Activated gamma-delta T cell treated with anti-CD3 and anti-CD28 coated beads, Interleukin-2, amount 50 U/mL, for 16 hours (primary cell): ENCODE results near the gene PLA2G4D.

ENCODE experiments used
- DNase-seq: peaks from one replicate; pipeline ENCODE4 v3.0.0-alpha.2; 2020; ENCODE audit warnings: low read depth

The PLA2G4D gene

DNA sequence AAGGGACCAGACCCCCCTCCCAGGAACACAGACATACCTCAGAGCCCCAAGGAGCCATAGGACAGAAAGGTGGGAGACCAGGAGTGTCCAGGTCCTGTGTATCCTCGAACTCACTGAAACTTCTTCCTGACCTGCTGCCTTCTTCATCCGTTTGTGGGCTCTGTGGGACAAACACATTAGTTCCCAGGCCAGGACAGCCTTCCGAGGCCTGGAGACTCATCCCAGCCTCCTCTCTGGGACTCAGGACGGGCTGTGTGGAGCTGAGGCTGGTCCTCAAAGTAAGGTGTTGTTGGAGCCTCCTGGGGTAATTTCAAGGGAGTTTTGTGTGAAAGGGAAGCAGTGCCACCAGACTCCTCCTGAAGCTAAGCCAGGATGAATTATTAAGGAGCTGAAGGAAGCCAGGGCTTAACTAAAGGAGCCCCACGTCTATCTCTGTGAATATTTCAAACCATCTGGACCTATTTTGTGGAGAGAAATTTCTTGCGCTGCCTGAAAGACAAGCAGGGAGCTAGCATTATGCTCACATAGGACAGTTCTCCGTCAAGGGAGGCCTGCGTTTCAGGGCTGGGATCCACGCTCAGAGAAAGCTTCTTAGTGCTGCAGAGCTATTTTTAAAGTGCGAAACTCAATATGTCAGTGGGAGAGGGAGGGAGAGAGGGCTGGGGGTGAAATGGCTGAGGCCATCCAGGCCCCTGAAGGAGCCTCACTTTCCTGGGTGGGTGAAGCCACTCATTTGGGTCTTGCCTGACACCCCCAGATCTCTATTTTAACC is 43.7 kb downstream of the PLA2G4D start:
- no peak for DNase-seq

DNA sequence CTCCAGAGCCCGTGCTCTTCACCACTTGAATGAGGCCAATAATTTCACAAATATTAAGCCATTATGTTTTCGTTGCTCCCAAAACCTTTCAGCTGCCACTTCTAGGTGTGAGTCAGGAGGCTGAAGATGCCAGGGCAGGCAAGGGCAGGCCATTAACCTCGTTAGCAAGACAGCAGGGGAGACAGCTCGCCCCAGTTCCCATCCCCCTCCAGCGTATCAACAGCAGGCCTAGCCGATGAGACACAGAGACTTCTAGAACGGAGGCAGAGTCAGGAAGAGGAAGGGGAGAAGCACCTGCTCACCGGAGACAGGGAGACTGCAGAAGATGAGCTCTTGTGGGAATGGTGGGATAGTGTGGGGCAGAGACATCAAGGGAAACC is 45.6 kb downstream of the PLA2G4D start:
- DNase-seq, result no peak

DNA sequence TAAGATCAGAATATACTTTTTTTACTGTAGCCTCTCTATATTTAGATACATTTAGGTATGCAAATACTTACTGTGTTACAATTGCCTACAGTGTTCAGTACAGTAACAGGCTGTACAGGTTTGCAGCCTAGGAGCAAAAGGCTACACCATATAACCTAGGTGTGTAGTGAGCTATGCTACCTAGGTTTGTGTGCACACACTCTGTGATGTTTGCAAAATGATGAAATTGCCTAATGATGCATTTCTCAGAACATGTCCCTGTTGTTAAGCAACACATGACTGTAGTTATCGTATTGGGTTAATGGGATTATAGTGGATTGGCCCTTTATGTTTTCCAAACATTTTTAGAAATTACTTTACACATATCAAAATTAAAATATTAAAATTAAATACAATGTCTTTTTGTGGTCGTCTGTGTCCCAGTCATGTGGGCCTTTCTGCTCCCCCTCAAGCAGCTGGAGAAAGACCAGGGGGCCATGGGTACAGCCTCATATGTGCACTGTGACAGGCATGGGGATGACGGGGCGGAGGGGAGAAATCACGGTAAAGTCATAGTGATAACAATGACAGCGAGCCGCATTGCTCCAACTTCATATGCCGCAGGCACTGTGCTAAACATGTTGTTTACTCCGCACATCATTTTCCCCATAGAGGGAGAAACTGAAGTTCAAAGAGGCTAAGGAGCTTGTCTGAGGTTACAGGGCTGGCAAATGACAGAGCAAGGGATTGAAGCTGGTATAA is 46.1 kb downstream of the PLA2G4D start:
- no peak for DNase-seq

DNA sequence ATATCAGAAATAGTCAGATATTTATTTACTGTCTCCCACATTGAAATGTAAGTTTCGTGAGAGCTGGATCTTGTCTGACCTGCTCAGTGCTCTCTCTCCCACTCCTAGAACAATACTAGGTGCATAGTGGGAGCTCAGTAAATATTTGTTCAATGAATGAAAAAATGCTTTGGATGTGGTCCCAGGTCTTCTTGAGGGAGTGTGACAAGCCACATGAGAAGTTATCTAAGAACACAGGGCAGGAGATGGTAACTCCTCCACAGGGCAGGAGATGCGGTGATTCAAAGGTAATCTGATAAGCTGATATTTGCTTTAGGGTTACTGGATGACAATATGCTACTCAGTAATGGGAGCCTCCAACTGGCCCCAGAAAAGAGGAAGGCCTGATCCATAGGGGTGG is 47.8 kb downstream of the PLA2G4D start:
- no peak for DNase-seq

DNA sequence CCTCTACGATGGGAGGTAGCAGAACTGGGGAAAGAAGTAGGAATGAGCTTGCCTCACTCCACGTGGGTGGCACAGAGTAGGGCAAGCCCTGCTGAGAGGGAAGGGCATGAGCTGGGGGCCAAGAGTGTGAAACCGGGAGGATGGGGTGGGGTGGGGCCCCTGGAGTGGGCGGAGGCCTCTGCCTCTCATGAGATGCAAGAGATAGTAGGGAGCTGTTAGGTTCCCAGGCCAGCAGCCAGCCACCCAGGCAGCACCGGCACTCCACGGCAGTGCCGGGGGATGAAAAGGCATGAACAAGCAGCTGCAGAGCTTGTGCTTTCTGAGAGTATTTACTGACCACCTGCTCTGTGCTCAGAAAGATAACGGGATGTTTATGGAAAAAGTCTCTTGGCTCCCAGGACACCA is 49.1 kb downstream of the PLA2G4D start:
- no peak for DNase-seq

DNA sequence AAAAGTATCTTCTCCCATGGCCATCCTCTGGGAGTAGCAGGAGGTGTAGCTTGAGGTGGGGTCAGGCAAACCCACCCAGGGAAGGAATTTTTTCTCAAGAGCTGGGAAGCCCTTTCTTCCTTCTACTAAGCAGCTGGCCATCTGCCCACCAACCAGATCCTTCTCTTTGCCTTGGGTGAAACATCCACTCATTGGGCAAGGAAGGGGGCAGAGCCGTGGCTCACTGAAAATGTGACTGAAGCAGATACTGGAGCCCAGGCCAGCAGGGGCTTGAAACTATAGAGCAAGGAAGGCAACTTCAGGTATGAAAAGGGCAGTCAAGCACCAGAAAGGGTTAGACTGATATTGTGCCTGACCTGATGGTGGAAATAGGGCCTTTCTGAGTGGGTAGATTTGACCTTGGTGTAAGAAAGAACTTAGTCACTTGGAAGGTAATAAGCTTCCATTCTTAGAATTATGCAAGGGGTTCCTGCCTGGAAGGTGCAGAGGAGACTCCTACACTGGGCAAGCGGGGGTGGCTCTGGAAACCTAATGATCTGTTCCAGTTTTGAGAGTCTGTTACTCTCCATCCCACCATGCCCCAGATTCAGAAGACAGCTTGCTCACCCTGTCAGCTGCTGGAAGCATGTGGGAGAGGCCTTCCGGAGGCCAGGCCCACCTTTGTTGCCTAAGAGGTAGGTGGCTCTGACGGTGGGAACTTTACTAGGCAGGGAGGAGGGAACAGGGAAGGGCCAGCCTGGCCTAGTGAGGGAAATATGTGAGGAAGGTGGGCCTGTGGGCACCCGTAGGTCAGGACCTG is 51.6 kb downstream of the PLA2G4D start:
- no peak for DNase-seq

DNA sequence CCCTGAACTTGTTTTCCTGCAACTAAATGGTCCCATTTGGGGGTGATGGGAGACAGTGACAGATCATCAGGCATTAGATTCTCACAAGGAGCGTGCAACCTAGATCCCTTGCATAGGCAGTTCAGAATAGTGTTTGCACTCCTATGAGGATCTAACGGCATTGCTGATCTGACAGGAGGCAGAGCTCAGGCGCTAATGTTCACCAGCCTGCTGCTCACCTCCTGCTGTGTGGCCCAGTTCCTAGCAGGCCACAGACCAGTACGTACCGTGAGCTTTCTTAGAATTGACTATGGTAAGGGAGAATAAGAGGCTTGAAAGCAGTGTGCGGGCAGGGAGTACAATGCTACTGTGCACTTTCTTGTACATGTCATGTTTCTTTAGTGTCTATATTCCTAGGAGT is 56.0 kb downstream of the PLA2G4D start:
- DNase-seq, result no peak

DNA sequence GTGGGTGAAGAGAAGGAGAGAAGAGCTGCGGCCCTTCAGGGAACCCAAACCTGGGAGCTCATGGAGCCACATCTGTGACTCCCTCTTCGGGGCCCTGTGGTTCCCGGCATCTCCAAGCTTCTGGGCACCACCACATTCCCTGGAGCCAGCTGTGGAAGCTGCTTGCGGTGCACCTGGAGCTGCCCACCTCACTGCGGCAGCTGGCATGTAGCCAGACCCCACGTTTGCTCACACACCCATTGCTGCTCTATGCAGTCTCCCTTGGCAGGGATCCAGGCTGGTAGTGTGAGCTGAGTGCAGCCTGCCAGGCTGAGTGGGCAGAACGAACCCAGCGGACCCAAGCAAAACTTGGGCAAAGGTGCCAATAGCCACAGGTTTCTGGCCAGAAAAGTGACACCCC is 56.7 kb downstream of the PLA2G4D start:
- DNase-seq, result no peak

DNA sequence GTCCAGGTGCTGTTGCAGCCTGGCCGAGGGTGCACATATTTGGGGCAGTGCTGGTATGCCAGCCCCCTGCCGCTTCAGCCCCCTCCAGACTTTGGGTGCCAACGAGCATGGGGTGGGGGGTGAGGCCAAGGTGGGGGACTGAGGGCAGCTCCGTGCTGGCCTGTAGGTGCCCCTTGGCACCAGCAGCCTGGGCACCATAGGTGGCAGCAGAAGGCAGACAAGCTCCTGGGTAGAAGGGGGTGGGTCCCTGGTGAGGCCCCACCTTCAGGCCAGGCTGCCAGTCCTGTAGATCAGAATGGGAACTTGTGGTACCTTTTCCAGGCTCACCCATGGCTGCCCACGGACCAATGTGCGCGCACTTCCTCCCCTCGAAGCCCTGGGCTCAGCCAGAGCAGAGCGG is 57.4 kb downstream of the PLA2G4D start:
- DNase-seq, result no peak

DNA sequence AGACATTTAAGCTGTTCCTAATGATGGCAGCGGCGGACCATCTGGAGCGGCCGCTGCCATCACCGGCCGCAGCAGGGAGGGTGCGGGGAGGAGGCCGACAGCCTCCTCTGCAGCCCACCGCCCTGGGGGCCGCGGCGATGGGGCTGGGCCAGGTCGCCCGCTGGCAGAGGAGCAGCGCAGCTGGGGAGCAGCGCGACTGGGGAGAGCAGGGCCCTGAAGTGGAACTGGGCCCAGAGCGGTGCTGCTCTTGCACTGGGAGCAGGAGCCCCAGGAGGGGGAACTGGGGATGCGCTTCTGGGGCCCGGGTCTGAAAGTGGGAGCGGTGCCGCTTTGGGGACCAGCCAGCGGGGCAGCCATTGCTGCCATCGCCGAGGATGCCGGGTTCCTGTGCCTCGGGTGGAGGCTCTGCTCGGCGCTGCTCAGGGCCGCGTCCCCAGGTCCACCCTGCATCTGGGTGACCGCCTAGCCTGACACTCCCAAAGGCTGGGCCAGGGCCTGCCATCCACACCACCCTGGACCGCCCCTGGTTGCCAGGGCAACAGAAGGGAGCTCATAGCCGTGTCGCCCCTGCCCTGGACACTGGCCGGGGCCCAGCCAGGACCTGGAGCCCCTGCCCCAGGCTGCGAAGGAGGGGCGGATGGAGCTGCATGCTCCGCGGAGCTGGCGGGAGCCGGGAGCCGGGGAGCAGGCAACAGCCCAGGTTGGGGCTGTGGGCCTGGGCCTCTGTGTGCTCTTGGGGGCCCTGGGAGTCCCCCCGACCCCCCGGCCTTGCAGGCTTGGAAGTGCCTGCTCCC is 58.1 kb downstream of the PLA2G4D start:
- no peak for DNase-seq

DNA sequence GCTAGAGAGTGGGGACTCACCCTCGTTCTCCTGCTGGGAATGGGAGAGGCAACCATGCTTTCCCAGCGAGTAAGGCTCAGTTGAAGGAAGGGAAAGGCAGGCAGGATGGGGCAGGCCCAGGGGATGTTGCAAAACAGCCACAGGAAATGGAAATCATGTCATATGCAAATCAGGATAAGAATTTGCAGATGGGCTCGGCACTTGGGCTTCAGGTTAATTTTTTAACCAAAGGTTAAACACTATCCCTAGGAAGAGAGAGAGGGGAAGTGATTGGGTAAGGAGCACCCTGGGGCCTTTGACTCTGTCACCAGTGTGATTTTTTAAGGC is 59.0 kb downstream of the PLA2G4D start:
- no peak for DNase-seq

DNA sequence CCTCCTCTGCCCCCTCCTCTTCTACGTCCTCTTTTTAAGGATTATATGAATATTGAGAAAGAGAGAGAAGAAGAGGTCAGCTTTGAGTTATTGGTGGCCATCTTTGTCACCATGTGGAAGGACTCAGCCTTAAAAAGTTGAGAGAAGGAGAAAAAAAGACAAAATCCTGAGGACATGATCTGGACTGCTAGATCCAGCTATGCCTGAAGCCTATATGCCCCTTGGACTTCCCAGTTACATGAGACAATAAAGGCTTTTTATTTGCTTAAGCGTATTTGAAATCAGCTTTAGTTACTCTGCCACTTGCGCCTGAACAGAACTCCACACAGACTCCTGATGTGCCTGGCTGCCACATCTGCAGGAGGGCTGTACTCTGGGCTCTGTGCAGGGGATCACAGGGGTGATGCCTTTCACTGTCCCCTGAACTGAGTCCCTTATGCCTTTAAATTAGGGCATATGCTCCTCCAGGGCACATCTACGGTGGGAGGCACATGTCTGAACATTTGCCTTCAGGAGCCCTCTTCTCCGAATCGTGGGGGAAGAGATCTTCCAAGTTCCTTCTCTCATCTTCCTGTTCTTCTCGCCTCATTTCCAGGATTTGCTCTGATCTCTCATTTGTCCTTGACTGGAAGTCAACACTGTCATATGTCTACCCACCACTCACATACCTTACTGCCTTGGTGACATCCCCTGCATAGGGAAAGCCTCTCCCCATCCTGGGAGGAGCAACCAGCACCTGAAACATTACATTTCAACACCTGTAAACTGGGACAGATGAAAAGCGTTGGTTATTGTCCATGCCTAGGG is 59.5 kb downstream of the PLA2G4D start:
- no peak for DNase-seq

DNA sequence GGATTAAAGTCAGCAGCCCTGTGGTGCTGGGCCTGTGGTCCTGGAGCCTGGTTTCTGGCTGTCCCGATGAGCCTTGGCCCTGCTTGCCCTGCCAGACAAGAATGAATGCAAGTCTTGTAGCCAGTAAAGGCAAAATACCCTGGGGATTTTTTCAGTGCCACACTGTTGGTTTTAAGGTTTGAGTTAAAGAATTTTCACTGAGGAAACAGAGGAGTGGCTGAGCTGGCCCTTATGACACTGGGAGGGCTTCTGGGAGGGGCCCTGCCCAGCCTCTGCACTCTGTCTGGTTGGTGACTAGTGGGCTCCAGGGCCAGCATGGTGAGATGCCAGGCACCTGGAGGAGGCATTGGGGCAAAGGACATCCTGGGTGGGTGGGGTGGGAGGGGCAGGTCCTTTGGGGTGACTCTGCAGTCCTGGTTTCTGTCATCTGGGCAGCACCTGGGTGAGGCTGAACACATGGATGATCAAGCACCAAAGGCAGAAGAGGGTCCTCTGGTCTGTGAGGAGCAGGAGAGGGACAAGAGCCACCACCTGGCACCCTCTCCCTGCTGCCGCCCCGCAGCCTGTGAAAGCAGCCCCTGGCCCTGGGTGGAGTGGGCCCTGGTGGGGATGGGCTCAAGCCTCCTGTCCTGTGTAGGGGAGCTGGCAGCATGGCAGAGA is 61.0 kb downstream of the PLA2G4D start:
- no peak for DNase-seq

DNA sequence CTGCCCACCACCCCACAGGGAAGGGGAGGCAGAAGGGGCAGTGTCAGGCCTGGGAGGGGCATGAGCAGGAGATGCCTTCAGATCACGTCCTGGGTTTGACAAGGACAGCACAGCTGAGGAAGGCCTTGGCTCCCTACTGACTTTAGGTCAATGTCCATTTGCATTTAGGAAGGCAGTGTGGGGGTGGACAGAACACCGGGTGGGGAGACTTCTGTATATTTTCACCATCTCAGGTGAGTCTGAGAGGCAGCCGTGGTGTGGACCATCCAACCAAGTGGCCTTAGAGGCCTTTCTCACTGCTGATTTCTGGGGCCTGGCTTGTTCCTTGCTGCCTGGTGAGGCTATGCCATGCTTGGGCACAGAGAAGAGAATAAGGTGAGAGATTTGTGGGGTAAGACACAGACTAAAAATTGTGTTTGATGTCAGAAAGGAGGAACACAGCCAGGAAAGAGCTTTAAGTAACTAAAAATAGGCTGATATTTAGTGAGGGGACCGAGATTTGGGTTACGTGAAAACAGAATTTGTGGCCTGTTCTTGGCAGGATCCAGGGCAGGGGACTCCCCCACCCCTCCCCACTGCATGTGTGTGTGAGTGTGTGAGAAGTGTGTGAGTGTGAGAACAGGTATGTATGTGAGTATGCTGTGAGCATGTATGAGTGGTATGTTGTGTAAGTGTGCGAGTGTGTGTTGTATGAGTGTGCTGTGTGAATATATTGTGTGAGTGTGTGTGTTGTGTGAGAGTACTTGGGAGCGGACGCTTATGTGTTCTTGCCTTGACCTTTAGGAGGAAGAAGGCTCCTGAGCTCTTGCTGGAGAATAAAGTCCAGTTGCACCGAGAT is 61.8 kb downstream of the PLA2G4D start:
- DNase-seq, result no peak

DNA sequence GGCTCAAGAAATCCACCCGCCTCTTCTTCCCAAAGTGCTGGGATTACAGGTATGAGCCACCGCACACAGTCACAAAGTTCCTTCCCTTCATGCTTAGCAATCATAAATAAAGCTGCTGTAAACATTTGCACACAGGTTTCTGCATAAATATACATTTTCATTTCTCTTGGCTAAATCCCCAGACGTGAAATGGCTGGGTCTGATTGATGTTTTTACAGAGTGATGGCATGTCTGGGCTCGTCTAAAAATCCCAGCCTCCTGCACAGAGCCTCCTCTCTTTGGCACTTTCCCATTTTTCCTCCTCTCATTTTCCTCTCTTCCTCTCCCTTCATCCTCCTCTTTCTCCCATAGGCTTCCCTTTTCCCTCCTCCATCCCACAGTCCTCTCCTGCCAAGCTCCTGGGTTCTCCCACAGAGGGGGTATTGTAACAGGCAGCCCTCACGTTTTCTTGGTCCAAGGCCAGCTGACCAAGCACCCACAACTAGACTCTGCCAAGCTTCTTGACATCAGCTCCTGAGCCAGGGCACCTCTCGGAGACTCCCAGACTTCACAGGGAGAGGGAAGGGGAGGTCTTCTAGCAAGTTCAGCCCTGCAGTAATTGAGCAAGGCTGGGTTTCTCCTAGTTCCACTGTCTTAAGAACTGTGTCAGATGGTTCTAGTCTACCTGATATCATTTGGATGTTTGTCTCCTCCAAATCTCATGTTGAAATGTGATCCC is 63.0 kb downstream of the PLA2G4D start:
- no peak for DNase-seq

DNA sequence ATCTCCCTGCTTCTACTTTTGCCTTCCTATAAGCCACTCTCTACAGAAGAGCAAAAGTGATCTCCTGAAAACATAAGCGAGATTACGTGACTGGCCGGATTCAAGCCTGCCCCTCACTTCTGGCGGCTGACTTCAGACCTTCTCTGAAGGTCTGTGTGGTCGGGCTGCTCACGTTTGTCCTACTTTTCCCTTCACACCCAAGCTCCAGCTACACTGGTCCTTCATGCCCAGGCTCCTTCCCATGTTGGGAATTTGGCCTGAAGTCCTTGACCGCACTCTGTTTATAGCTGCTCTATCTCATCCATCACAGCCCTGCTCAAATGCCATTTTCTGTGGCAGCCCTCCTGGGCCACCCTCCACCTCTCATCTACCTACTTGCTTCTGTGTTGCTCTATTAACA is 66.8 kb downstream of the PLA2G4D start:
- DNase-seq, result no peak

DNA sequence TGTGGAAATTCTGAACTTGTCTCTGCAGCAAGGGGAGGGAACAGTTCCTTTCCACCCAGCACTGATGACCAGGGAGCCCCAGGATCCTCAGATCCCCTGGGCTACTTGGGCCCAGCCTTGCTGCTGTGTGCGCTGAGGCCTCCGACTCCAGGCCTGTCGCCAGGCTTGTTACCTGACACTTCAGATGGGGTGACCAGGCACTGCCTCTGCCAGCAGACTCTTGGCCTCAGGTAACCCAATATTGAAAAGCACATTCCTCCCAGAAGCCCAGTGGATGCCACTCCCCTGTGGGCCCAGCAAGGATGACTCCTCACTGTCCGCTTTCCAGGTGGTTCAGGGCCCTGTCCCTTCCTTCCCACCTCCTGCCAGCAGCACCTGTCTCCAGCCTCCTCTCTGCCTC is 70.1 kb downstream of the PLA2G4D start:
- DNase-seq, result no peak

DNA sequence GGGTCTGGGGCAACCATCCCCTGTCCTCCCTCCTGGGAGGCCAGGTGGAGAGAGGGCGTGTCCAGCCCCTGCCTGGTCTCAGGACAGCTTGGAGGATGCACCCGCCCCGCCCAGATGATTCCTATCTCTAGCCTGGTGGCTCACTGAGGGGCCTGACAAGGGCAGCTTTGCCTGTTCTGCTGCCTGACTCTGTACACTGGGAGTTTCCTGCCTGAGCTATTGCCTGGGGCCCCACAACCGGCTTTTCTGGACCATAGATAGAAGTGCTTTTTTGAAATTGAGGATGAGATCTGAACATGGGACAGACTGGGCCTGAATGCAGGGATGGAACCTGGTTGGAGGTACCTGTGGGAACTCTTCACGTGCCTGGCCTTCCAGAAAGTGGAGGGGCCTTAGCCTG is 72.8 kb downstream of the PLA2G4D start:
- no peak for DNase-seq

DNA sequence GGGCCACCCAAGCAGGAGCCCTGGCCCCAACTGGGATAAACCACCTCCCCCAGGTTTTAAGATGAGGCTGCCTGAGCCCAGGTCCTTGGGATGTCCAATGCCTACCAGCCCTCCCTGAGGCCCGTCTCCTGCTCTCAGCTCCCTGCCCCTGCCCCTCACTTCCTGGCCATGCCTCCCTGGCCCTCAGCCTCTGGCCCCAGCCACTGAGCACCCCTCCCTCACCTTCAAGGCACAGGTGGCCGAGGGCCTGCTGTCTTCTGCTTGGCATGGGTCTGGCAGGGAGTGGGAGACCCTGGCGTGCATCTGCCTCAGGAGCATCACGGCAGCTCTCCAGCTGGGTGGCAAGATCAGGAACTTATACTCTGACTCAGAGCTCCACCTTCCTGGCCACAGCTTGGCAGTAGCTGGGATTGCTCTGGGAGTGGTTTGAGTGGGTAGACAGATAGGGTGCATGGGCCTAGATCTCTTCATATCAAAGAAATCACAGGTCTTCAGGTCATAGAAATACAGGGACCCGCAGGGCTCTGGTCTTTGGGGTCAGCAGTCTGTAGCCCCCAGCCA is 73.6 kb downstream of the PLA2G4D start, which contains the start of gene PLA2G4E:
Gene PLA2G4E, minus strand, starts transcription at position 330 of the 561 bp plus-strand sequence. Its CDS starts 12 bp downstream, at position 318.
- no peak for DNase-seq
